ENCODE measurements around the gene KIFAP3.

GRCh38 chr1:169941982-169942830 lies 132.3 kb downstream of the KIFAP3 start:
- TF ChIP-seq CTCF (IDR thresholded peaks at IDR 0.05; ENCODE audit: low read depth, low read length, missing input control) (no peak), HNF4A (conservative IDR thresholded peaks at IDR 0.05) (no peak), GABPA (IDR thresholded peaks at IDR 0.05 in 1 of 2, conservative IDR thresholded peaks at IDR 0.05 in 1 of 2) (no peak), YY1 (IDR thresholded peaks at IDR 0.05) (no peak), SP1 (IDR thresholded peaks at IDR 0.05) (no peak), ATF3 (IDR thresholded peaks at IDR 0.05) (no peak), JUND (IDR thresholded peaks at IDR 0.05) (no peak), RAD21 (IDR thresholded peaks at IDR 0.05) (no peak), MAX (IDR thresholded peaks at IDR 0.05) (no peak), EGR1 (IDR thresholded peaks at IDR 0.05; ENCODE audit: low read depth in 2 of 2) (no peak)
